Urinary bladder (tissue), 4 donors: ENCODE data around the gene RHBG. TPM values are rescaled to one million over a fixed set of nuclear protein-coding genes. Genes with fewer than 3 reads are reported as not detected.

Source experiments
- DNase-seq: peaks from one replicate; pipeline ENCODE4 v3.0.0-alpha.2; 2015; ENCODE audit errors: extremely low spot score
- H3K27ac ChIP-seq: one replicate; pipeline ENCODE4 v1.5.1; 2013; ENCODE audit warnings: low read depth, mild to moderate bottlenecking, moderate library complexity
- H3K36me3 ChIP-seq: one replicate; pipeline ENCODE4 v1.6.1; 2013; ENCODE audit warnings: mild to moderate bottlenecking, moderate library complexity; ENCODE audit not compliant: insufficient read depth
- H3K4me1 ChIP-seq: one replicate; pipeline ENCODE4 v1.6.1; 2013; ENCODE audit warnings: mild to moderate bottlenecking, moderate library complexity; ENCODE audit not compliant: insufficient read depth
- H3K4me3 ChIP-seq: one replicate; pipeline ENCODE4 v1.5.1; 2013; ENCODE audit warnings: low read depth, low read length
- WGBS: extraction: QIAGEN DNeasy Blood & Tissue Kit; methylation state at CpG from one replicate; pipeline ENCODE4 v1.1.7; 2013; 5-methylcytosine and 5-hydroxymethylcytosine counted together
- polyA plus RNA-seq: library from polyadenylated mRNA; stranded (reverse); fragments of 200-250 nt; gene quantifications from one replicate; pipeline ENCODE4 v1.2.3, GENCODE V29; 2013
- total RNA-seq: library from RNA; depleted of rRNA; stranded (reverse); fragments of >200 nt; gene quantifications from one replicate; pipeline ENCODE4 v1.2.3, GENCODE V29; 2014
- donor health status: healthy with polysubstance abuse.
- donor health status: healthy.

The RHBG gene
- total and polyA plus RNA-seq, 2 donors, result 0.86 TPM; not detected in 1

DNA sequence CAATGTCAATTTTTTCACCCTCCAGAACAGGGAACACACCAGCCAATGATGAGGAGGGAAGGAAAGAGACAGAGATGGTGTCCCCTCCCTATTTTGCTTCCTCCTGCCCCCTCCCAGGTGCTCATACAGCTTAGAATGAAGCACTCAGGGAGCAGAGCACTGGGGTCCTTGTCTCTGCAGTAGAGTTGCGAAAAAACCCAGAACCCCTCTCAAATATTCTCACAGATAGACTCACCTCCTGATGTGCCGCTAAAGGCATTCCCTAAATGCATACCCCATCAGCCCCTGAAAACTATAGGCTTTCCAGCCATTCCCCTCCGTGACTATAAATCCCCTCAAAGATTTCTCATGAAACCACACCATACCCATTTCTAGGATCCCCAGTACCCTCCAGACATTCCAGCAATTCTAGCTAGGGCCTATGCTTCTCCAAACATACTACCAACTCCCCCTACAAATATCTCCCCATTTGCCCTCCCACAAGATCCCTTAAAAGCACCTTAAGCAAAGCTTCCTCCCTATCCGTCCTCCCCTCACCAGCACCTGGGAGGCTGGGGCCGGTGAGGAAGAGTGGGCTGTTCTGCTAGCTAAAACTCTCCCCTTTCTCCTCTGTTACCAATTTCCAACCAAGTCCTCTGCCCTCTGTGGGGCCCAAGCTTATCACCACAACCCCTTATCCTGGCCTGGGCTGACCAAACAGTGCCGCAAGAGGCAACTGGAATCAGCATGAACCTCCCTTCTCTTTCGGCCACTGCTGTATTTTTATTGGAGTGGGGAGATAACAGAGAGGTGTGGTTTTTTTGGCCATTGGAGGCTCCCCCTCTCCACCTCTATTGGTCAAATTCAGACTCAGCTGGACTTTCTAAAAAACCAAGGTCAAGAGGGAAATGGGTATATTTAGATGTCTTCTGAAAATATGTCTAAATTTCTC is 54.7 kb downstream of the RHBG start:
- no peak overlapping the region for H3K4me3 ChIP-seq
- H3K36me3 ChIP-seq, result no peaks in the 10 kb centered on the region
- no peak for DNase-seq
- 41% methylated on average over 7 of the region's 7 CpGs for WGBS
- H3K4me1 ChIP-seq, result no peaks in the 10 kb centered on the region
- H3K27ac ChIP-seq, result no peak overlapping the region

GRCh38 chr1:156424806-156425432 is 55.9 kb downstream of the RHBG start:
- 68% methylated on average over 10 of the region's 10 CpGs for WGBS
- no peak overlapping the region for H3K27ac ChIP-seq
- H3K4me3 ChIP-seq, result no peak overlapping the region
- DNase-seq, result no peak
- H3K4me1 ChIP-seq, result no peaks in the 10 kb centered on the region
- no peaks in the 10 kb centered on the region for H3K36me3 ChIP-seq

- Histone ChIP-seq H3K4me1 (no peaks in the 10 kb centered on the region), H3K36me3 (no peaks in the 10 kb centered on the region), H3K27ac (no peak overlapping the region), H3K4me3 (no peak overlapping the region)
- DNase-seq, result no peak
- 92% methylated on average over 7 of the region's 7 CpGs for WGBS
Observed at GRCh38 chr1:156425943-156426342, 56.9 kb downstream of the RHBG start.

DNA sequence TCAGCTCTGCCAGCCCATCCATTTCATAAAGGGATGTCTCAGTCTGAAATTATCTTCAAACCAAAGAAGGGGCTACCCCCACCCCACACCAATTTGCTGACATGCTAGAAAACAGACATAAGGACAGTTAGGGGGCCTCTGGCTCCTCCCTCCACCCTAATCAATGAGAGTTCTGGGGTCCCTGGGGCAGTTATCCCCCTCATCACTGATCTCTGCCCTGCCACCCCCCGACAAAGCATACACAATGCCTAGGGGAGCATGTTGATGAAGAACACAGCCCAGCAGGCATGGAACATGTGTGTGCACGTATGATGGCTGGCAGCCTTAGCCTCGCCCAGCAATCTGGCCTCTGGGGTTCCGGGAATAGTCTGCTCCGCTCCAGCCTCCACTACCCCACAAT is 58.9 kb downstream of the RHBG start:
- Histone ChIP-seq H3K27ac (no peak overlapping the region), H3K36me3 (no peaks in the 10 kb centered on the region), H3K4me1 (no peaks in the 10 kb centered on the region), H3K4me3 (no peak overlapping the region)
- WGBS, result 60% methylated on average over 5 of the region's 5 CpGs
- DNase-seq, result no peak

- H3K4me1 ChIP-seq, result no peaks in the 10 kb centered on the region
- no peak overlapping the region for H3K4me3 ChIP-seq
- DNase-seq, result no peak
- no peak overlapping the region for H3K27ac ChIP-seq
- H3K36me3 ChIP-seq, result no peaks in the 10 kb centered on the region
- WGBS, result 10% methylated on average over 4 of the region's 4 CpGs
Observed at GRCh38 chr1:156428746-156429288, 59.8 kb downstream of the RHBG start.

DNA sequence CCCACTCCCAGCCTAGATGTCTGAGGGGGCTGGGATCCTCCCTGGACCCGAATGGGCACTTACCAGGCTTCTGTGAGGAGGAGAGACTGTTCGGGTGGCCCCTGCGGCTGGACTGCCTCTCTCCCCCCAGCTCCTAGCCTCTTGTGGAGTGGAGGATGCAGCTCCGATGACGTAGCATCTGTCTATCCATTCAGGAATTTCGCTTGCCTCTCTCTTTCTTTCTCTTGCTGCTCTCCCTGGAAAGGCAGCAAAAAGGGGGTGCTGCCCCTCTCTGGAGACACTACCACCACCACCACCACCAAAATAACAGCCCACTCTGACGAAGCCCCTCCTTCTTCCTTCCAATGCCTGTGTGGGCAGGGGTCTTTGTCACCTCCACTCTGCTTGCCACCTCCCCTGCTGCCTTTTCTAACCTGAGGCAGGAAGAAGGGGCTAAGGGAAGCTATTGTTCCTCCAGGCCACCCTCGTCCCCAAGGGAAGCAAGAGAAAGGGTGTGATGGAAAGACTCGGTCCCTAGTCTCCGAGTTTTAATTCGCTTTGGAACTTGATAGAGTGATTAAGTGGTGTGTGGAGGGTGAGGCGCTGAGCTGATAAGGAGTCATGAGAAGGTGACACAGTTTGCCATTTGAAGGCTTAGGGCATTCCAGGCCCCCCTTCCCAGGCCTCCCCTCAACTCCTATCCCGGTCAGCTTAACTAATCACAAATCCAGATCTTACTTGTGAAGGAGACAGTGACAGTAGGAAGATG is 60.5 kb downstream of the RHBG start:
- H3K4me1 ChIP-seq, result no peaks in the 10 kb centered on the region
- WGBS, result 4% methylated on average over 13 of the region's 13 CpGs
- no peaks in the 10 kb centered on the region for H3K36me3 ChIP-seq

DNA sequence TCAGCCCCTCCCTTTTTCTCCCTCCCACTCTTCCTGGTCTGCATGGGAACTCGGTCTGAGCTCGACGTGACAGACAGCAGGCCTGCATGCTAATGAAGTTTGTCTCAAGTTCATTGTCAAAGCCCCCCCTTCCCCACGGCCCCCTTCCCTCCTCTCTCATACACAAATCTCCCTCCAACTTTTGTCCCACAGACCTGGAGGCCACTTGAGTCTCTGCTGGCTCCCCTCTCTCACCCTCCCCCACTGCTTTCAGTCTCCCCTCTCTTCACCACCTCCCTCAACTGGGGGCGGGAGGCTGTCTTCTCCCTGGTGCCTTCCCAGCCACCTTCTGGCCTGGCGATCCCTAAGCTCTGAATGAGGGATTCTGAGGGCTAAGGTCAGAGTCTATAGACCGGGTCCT is 61.3 kb downstream of the RHBG start:
- Histone ChIP-seq H3K36me3 (no peaks in the 10 kb centered on the region), H3K4me1 (no peaks in the 10 kb centered on the region), H3K27ac (no peak overlapping the region), H3K4me3 (no peak overlapping the region)
- 8% methylated on average over 7 of the region's 7 CpGs for WGBS
- DNase-seq, result no peak

More for the DNA sequence above, 60.5 kb downstream of the RHBG start:
- DNase-seq, result no peak
- Histone ChIP-seq H3K27ac (no peak overlapping the region), H3K4me3 (no peak overlapping the region)

DNA sequence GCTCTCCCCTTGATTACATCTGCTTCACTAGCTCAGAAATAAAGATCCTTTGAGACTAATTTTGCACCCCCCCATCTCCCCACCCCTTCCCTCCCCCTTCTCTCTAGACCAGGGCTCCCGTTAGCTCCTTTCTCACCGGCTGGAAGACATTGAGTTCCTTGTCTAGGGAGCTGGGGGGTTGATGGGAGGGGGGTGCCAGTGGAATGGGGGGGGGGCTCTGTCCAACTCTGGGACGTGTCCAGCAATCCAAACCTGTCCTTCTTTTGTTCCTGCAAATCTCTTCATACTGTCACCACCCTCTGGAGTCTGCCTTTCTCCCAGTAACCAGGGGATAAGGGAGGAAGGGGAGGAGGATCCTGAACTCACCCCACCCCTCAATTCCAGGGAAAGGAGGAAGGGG is 61.9 kb downstream of the RHBG start:
- Histone ChIP-seq H3K27ac (no peak overlapping the region), H3K36me3 (no peaks in the 10 kb centered on the region), H3K4me1 (no peaks in the 10 kb centered on the region), H3K4me3 (no peak overlapping the region)
- WGBS, result 12% methylated on average over 3 of the region's 3 CpGs
- no peak for DNase-seq

DNA sequence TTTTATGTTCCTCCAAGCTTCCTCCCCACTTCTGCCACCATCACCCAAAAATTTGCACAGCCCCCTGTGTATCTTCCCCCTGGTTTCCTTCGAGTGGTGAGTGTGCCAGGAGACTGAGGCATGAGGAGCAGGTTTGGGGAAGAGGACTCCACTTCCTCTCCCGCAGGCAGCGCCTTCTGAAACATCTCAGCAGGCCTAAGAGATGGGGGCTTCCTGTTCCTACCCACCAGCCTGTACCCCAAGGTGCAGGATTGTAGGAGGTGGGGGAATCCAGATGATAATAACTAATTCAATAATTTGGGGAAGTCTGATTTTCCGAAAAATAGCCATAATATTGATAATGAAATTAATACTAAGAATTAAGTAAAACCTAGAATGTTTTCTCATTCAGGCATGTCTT is 62.4 kb downstream of the RHBG start:
- H3K27ac ChIP-seq, result no peak overlapping the region
- 50% methylated on average over 4 of the region's 4 CpGs for WGBS
- H3K4me3 ChIP-seq, result no peak overlapping the region
- H3K4me1 ChIP-seq, result no peaks in the 10 kb centered on the region
- no peaks in the 10 kb centered on the region for H3K36me3 ChIP-seq
- DNase-seq, result no peak

- DNase-seq, result no peak
- Histone ChIP-seq H3K4me1 (no peaks in the 10 kb centered on the region), H3K27ac (no peak overlapping the region), H3K4me3 (no peak overlapping the region), H3K36me3 (no peaks in the 10 kb centered on the region)
- 25% methylated on average over 12 of the region's 12 CpGs for WGBS
Observed at GRCh38 chr1:156431769-156432668, 63.0 kb downstream of the RHBG start.

GRCh38 chr1:156432669-156433018 is 63.6 kb downstream of the RHBG start:
- 10% methylated on average over 11 of the region's 11 CpGs for WGBS
- Histone ChIP-seq H3K27ac (no peak overlapping the region), H3K36me3 (no peaks in the 10 kb centered on the region), H3K4me3 (no peak overlapping the region), H3K4me1 (no peaks in the 10 kb centered on the region)
- DNase-seq, result no peak

- no peaks in the 10 kb centered on the region for H3K36me3 ChIP-seq
- 23% methylated on average over 4 of the region's 4 CpGs for WGBS
- H3K27ac ChIP-seq, result no peak overlapping the region
- H3K4me3 ChIP-seq, result no peak overlapping the region
- DNase-seq, result no peak
- H3K4me1 ChIP-seq, result no peaks in the 10 kb centered on the region
Observed at GRCh38 chr1:156433032-156433431, 64.0 kb downstream of the RHBG start.

- WGBS, result 41% methylated on average over 1 of the region's 1 CpG
- no peak overlapping the region for H3K4me3 ChIP-seq
- no peak overlapping the region for H3K27ac ChIP-seq
- no peaks in the 10 kb centered on the region for H3K4me1 ChIP-seq
- no peak for DNase-seq
- no peaks in the 10 kb centered on the region for H3K36me3 ChIP-seq
Observed at GRCh38 chr1:156433602-156434001, 64.6 kb downstream of the RHBG start.
